ENCODE data around the gene HACL1. TPM values are rescaled to one million over a fixed set of nuclear protein-coding genes. Genes with fewer than 3 reads are reported as not detected.

Gene HACL1
- total RNA-seq, 2 experiments from 2014 or later, result 23.1 to 25.5 TPM

DNA sequence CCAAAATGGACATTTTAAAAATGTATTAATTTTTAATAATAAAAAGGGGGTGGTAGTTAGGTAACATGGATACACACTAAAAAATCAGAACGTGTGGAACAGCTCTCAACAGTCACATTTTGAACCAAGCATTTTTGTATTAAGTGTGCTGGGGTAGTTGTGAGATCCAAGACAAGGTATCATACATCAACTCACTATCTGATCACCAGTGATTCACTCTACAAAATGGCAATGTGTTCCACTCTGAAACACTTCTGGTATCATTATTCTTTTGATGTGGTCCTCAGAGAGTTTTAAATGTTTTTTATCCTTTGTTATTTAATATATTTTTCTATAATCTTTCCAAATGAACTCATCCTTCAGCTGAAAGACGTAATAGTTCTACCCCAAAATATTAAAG, 5.4 kb downstream of the HACL1 start:
- peaks cover 26% of the 10 kb centered on the region for H3K36me3 Mint-ChIP-seq (ENCODE audit: low read depth)
- DNase-seq, result no peak

DNA sequence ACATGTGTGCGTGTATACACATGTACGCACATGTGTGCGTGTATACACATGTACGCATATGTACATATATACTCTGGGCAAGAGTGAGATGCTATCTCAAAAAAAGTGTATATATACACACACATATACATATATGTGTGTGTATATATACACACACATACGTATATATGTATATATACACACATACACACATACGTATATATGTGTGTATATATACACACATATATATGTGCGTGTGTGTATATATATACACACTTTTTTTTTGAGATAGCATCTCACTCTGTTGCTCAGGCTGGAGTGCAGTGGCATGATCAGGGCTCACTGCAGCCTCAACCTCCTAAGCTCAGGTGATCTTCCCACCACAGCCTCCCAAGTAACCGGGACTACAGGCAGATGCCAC, 8.4 kb downstream of the HACL1 start:
- Mint-ChIP-seq H3K36me3 (ENCODE audit: low read depth) (peaks cover 18% of the 10 kb centered on the region), H3K27me3 (no peaks in the 10 kb centered on the region), H3K4me1 (peaks cover 6% of the 10 kb centered on the region), H3K4me3 (no peak overlapping the region), H3K9me3 (no peaks in the 10 kb centered on the region), H3K27ac (no peak overlapping the region)
- DNase-seq, result no peak
- POLR2A ChIA-PET, result no interaction called here
- CTCF ChIA-PET, result no interaction called here

More for the DNA sequence above, 5.4 kb downstream of the HACL1 start:
- CTCF ChIA-PET, result no interaction called here
- Mint-ChIP-seq H3K4me1 (peaks cover 22% of the 10 kb centered on the region), H3K27ac (no peak overlapping the region), H3K9me3 (no peaks in the 10 kb centered on the region), H3K27me3 (no peaks in the 10 kb centered on the region), H3K4me3 (no peak overlapping the region)
- POLR2A ChIA-PET, result no interaction called here

DNA sequence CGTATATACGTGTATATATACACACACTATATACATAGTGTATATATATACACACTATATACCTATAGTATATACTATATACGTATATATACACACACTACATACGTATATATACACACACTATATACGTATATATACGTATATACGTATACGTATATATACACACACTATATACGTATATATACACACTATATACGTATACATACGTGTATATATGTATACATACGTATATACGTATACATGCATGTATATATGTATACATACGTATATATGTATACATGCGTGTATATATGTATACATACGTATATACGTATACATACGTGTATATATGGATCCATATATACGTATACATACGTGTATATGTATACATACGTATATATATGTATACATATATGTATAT, 9.4 kb downstream of the HACL1 start:
- CTCF ChIA-PET, result no interaction called here
- Mint-ChIP-seq H3K4me3 (no peak overlapping the region), H3K27ac (no peak overlapping the region), H3K27me3 (no peaks in the 10 kb centered on the region), H3K9me3 (no peaks in the 10 kb centered on the region), H3K36me3 (ENCODE audit: low read depth) (peaks cover 14% of the 10 kb centered on the region), H3K4me1 (peaks cover 3% of the 10 kb centered on the region)
- DNase-seq, result no peak
- POLR2A ChIA-PET, result no interaction called here

DNA sequence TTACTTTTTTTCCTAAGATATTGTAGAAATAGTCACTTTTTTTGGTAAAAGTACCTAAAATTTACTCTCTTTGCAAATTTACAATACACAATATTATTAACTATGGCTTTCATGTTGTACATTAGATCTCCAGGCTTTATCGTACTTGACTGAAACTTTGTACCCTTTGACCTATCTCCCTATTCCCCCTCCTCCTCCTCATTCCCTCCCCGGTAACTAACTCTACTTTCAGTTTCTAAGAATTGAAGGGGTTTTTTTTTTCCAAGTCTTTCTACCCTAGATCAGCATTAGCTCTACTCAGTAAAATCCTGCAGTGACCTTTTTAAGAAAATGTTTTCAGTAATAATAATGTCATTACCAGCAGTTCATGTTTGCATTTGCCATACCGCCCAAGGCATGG, 10.1 kb downstream of the HACL1 start:
- DNase-seq, result no peak
- no peaks in the 10 kb centered on the region for H3K9me3 Mint-ChIP-seq
- POLR2A ChIA-PET, result no interaction called here
- no peaks in the 10 kb centered on the region for H3K27me3 Mint-ChIP-seq
- peaks cover 13% of the 10 kb centered on the region for H3K36me3 Mint-ChIP-seq (ENCODE audit: low read depth)
- no peak overlapping the region for H3K27ac Mint-ChIP-seq
- peaks cover 3% of the 10 kb centered on the region for H3K4me1 Mint-ChIP-seq
- H3K4me3 Mint-ChIP-seq, result no peak overlapping the region
- CTCF ChIA-PET, result no interaction called here

DNA sequence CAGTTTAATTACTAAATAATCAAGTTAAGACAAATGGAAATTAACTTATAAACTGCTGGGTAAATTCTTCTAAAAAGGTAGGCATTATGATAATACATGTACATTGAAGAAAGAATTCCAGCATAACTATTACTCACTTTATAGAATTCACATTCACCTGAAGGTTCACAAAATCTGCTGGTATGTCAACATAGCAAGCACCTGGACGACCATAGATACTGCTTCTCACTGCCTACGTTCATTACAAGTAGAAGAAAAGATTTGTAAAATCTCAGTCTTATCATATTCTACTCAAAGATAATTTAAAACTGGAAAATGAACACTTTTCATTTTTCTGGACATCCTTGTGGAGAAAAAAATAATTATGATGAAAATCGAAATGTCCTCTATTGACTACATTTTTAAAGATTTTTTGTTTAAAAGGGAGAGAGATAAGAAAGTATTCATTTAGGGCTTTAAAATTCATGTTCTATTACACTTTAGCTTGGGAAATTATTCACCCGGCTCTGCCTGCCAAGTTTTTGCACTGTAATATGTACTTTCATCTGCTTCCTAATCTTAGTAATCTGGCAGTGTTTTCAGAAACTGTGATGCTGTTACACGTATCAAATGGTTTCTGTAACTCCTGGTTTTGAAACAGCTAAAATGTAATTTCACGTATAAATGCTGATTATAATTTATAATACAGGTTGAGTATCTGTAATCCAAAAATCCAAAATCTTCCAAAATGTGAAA, 16.1 kb downstream of the HACL1 start:
- ChIA-PET CTCF (no interaction called here), POLR2A (no interaction called here)
- Mint-ChIP-seq H3K27ac (no peak overlapping the region), H3K36me3 (ENCODE audit: low read depth) (peaks cover 27% of the 10 kb centered on the region), H3K9me3 (no peaks in the 10 kb centered on the region), H3K27me3 (no peaks in the 10 kb centered on the region), H3K4me3 (no peak overlapping the region), H3K4me1 (no peaks in the 10 kb centered on the region)
- DNase-seq, result no peak

DNA sequence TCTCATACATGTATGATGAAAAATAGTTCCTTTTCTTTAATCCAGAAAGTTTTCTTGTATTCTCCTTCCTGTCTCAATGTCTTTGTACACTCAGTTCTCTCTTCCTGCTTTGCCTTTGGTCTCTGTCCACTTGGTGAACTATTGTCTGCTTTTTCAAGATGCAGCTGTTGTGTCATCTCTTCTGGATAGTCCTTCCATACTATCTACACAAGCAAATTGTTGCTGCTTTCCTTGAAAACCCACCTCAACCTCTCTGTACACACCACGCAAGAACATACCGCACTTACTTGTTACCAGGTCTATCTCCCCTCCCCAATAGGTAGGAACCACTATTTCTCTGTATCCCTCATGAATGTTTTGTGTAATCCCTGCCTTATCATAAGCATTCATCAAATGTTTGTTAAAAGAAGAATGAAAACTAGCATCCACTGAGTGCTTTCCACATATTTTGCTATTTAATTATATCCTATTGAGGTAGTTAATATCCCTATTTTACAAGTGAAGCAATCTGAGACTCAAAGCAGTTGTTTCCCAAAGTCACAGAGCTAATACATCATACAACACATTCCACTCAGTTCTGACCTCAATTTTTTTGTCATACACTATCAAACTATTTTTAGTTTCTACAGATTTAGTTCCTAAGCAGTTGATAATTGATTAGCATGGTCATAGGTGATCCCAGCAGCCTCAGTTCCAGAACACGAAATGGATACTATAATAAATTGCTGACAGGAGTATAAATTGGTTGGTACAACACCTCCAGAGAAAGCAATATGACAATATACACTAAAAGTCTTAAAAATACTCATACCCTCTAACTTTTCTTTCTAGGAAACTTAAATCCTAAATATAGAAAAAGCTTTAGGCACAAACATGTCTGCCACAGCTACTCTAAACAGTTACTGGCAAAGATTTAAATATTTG, 19.6 kb downstream of the HACL1 start:
- H3K27ac Mint-ChIP-seq, result no peak overlapping the region
- no peak overlapping the region for H3K4me3 Mint-ChIP-seq
- H3K4me1 Mint-ChIP-seq, result no peaks in the 10 kb centered on the region
- no peaks in the 10 kb centered on the region for H3K9me3 Mint-ChIP-seq
- H3K36me3 Mint-ChIP-seq (ENCODE audit: low read depth), result peaks cover 28% of the 10 kb centered on the region
- ChIA-PET POLR2A (no interaction called here), CTCF (no interaction called here)
- no peaks in the 10 kb centered on the region for H3K27me3 Mint-ChIP-seq
- no peak for DNase-seq

DNA sequence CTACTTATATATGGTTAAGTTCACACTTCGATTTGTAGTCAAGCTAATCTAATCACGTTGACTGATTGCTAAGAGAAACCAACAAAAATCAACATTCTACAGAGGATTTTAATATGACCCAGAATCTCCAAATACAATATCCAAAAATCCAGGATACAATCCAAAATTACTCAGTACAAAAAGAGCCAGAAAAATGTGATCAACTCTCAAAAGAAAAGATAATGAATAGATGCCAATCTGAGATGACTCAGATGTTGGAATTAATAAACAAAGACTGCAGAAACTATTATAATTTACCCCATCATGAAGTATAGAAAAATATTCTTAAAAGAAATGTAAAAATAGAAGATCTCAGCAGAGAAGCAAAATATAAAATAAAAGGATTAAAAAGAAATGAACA, 22.3 kb downstream of the HACL1 start:
- Mint-ChIP-seq H3K36me3 (ENCODE audit: low read depth) (peaks cover 21% of the 10 kb centered on the region), H3K4me1 (no peaks in the 10 kb centered on the region), H3K27ac (no peak overlapping the region), H3K4me3 (no peak overlapping the region), H3K27me3 (no peaks in the 10 kb centered on the region), H3K9me3 (no peaks in the 10 kb centered on the region)
- no peak for DNase-seq
- CTCF ChIA-PET, result no interaction called here
- POLR2A ChIA-PET, result no interaction called here

DNA sequence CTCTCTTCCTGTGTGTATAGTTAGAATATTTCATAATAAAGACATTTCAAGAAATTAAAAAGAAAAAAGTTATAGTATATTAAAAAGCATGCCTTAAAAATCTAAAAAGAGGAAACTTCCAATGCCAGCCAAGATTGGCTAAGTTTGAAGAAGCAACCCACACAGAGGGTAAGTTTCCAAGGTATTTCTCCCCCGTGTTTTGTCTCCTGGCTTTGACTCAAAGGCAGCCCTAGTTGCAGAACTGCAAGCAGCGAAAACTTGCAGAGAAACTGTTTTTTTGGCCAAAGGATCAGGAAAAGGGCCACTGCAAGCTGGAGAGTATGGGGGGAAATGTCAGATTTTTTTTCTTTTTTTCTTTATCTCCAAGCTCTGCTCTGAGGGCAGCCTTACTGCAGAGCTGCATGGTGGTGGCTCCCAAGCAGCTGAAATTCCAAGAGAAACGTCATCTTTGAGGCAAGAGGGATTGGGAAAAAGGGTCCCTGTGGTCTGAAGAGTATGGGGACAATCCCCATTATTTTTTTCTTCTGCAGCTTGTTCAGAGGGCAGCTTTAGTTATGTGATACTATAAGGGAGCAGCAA, 23.0 kb downstream of the HACL1 start:
- DNase-seq, result no peak
- ChIA-PET CTCF (no interaction called here), POLR2A (no interaction called here)
- H3K4me3 Mint-ChIP-seq, result no peak overlapping the region
- H3K27me3 Mint-ChIP-seq, result no peaks in the 10 kb centered on the region
- H3K9me3 Mint-ChIP-seq, result no peaks in the 10 kb centered on the region
- no peak overlapping the region for H3K27ac Mint-ChIP-seq
- H3K4me1 Mint-ChIP-seq, result no peaks in the 10 kb centered on the region
- peaks cover 26% of the 10 kb centered on the region for H3K36me3 Mint-ChIP-seq (ENCODE audit: low read depth)

DNA sequence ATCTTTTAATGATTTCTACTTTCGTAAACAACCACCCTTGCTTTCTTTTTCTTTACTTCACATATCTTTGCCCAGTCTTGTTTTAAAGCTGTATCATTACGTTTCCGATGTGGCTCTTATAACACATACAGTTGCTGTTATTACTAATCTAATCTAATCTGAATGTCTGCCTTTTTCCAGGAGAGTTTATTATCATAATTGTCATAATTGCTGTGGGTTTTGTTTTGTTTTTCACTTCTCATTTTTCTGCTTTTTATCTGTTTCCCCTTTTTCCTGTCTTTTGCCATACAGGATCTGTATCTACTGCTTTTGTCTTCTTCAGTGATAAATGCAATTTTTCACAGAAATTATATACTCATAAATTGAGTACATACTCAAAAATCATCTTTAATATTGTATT, 24.9 kb downstream of the HACL1 start:
- no peak for DNase-seq
- Mint-ChIP-seq H3K27me3 (no peaks in the 10 kb centered on the region), H3K4me3 (no peak overlapping the region), H3K4me1 (peaks cover 1% of the 10 kb centered on the region), H3K27ac (no peak overlapping the region), H3K36me3 (ENCODE audit: low read depth) (peaks cover 26% of the 10 kb centered on the region), H3K9me3 (no peaks in the 10 kb centered on the region)
- ChIA-PET POLR2A (no interaction called here), CTCF (no interaction called here)

DNA sequence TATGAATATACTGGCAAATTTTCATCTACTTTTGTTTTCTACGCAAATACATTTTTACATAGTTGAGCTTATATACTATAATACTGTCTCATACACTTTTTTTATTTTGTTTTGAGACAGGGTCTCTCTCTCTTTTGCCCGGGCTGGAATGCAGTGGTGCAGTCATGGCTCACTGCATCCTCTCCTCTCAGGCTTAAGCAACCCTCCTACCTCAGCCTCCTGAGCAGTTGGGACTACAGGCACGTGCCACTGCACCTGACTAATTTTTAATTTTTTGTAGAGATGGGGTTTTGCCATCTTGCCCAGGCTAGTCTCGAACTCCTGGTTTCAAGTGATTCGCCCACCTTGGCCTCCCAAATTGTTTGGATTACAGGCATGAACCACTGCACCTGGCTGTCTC, 25.9 kb downstream of the HACL1 start:
- peaks cover 1% of the 10 kb centered on the region for H3K4me1 Mint-ChIP-seq
- ChIA-PET POLR2A (no interaction called here), CTCF (interaction anchor here (1.3 kb wide), 1 partner anchor 11 kb away, joined by 5 read pairs; no protein-coding TSS in a partner anchor)
- H3K27me3 Mint-ChIP-seq, result no peaks in the 10 kb centered on the region
- no peaks in the 10 kb centered on the region for H3K9me3 Mint-ChIP-seq
- H3K27ac Mint-ChIP-seq, result no peak overlapping the region
- no peak overlapping the region for H3K4me3 Mint-ChIP-seq
- DNase-seq, result no peak
- peaks cover 29% of the 10 kb centered on the region for H3K36me3 Mint-ChIP-seq (ENCODE audit: low read depth)

DNA sequence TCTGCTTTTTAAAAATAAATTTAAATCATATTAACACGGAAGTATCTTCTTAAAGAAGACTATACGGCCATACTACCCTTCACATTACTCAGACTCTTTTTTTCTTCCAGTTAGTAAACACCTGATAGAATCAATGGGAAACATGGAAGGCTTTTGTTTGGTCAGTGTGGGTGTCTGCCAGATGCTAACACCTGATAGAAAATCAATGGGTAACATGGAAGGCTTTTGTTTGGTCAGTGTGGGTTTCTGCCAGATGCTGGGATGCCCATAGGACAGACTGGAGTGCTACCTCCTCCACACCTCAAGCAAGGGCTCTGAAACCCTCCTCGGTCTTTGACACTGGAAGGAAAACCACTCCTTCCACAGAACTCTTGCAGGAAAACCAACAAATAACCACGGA, 29.2 kb downstream of the HACL1 start:
- POLR2A ChIA-PET, result no interaction called here

DNA sequence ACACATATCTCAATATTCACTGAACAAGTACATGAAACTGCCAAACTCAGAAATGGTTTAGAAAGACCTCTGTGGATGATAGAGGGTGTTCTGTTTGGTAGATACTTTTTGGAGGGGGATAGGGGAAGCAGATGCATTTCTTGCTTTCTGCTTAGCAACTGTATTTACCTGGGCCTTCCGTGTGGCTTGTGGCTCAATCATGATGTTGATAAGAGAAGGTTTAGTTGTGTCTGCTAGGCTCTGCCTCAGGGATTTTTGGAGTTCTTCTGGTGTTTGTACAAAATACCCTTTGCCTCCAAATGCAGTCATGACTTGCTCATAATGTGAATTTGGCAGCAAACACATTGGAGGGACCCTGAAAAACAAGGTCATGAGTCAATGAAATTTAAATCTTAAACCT, 38.2 kb downstream of the HACL1 start:
- H3K9me3 Mint-ChIP-seq, result no peaks in the 10 kb centered on the region
- no peak overlapping the region for H3K27ac Mint-ChIP-seq
- no peak for DNase-seq
- no peak overlapping the region for H3K4me3 Mint-ChIP-seq
- no peaks in the 10 kb centered on the region for H3K27me3 Mint-ChIP-seq
- ChIA-PET POLR2A (no interaction called here), CTCF (no interaction called here)
- peaks cover 45% of the 10 kb centered on the region for H3K36me3 Mint-ChIP-seq (ENCODE audit: low read depth)
- H3K4me1 Mint-ChIP-seq, result peaks cover 10% of the 10 kb centered on the region

More for the DNA sequence above, 29.2 kb downstream of the HACL1 start:
- no peak for DNase-seq
- CTCF ChIA-PET, result no interaction called here
- no peak overlapping the region for H3K4me3 Mint-ChIP-seq
- no peaks in the 10 kb centered on the region for H3K9me3 Mint-ChIP-seq
- H3K27ac Mint-ChIP-seq, result no peak overlapping the region
- H3K27me3 Mint-ChIP-seq, result no peaks in the 10 kb centered on the region
- peaks cover 9% of the 10 kb centered on the region for H3K4me1 Mint-ChIP-seq
- H3K36me3 Mint-ChIP-seq (ENCODE audit: low read depth), result peaks cover 34% of the 10 kb centered on the region

DNA sequence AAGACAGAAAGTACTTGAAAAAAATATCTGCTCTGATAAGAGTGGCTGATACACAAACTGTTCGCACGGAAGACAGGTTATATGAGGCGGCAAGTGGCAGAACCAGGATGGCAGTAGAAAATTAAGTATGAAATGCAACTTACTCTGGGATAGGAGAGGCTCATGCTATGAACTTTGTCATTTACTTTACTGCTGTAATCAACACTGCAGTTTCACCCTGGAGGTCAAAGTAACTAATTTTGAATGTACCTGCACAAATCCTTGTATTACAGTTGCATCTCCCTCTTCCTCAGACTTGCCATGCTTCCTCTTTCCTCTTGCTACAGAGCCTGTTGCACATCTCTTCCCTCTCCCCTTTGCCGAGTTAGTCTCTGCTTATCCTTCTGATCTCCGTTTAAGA, 38.8 kb downstream of the HACL1 start:
- Mint-ChIP-seq H3K4me3 (no peak overlapping the region), H3K36me3 (ENCODE audit: low read depth) (peaks cover 39% of the 10 kb centered on the region), H3K4me1 (peaks cover 12% of the 10 kb centered on the region), H3K27me3 (no peaks in the 10 kb centered on the region), H3K9me3 (no peaks in the 10 kb centered on the region), H3K27ac (no peak overlapping the region)
- POLR2A ChIA-PET, result no interaction called here
- no peak for DNase-seq
- CTCF ChIA-PET, result no interaction called here

Measured in activated CD4-positive, alpha-beta T cell treated with anti-CD3 and anti-CD28 coated beads, Interleukin-2, amount 10 ng/mL, durations not matched to agents 7 days and 5 days (primary cell).